Measurements from ENCODE around the gene B3GNT9. TPM values are rescaled to one million over a fixed set of nuclear protein-coding genes. Genes with fewer than 3 reads are reported as not detected.

B3GNT9 gene
- polyA plus RNA-seq, 2 of the 4 experiments (the other 2 are of a cell fraction): 6.8 to 9.3 TPM

GRCh38 chr16:67188323-67188722 is 37.5 kb upstream of the B3GNT9 start:
- CTCF ChIA-PET: interaction anchor here (1.2 to 10.7 kb wide), 9 partner anchors 10 to 234 kb away, joined by 3 to 162 read pairs (median 7); partner anchors contain the start of genes ELMO3, FBXL8, KCTD19 and LRRC36
- FAIRE-seq: no peak
- TF ChIP-seq TFCP2L1 (CRISPR knock-in tag; IDR thresholded peaks at IDR 0.05) (no peak), USF2 (IDR thresholded peaks at IDR 0.05) (peak; percentile 8; the same call in 1 of the 2 replicates)
- no peak overlapping the region for H3K4me3 ChIP-seq
- no peaks in the 10 kb centered on the region for H3K9me3 ChIP-seq
- WGBS (ENCODE audit: missing lambda C conversion rate): 56% methylated on average over 4 of the region's 4 CpGs
- H3K4me2 ChIP-seq: no peak overlapping the region
- DNase-seq (ENCODE audit: low read depth in 1 of 2, low spot score in 1 of 2): no peak
- no peak for ATAC-seq
- no peak overlapping the region for H3K27ac ChIP-seq
- POLR2A ChIA-PET: no interaction called here
- H3K4me1 ChIP-seq: peaks cover 25% of the 10 kb centered on the region

GRCh38 chr16:67187175-67187890 is 36.5 kb upstream of the B3GNT9 start:
- CTCF ChIA-PET: interaction anchor here (0.6 to 10.7 kb wide), 17 partner anchors 11 to 292 kb away, joined by 3 to 162 read pairs (median 5); partner anchors contain the start of genes ELMO3, FBXL8, NOL3 and TRADD
- H3K4me3 ChIP-seq: no peak overlapping the region
- ATAC-seq: no peak
- no peak overlapping the region for H3K27ac ChIP-seq
- TF ChIP-seq RCOR1 (IDR thresholded peaks at IDR 0.05; ENCODE audit: low read depth, low read length): no peak
- TF ChIP-seq HDAC2 (IDR thresholded peaks at IDR 0.05): no peak
- no peak for TF ChIP-seq RARB (CRISPR knock-in tag; IDR thresholded peaks at IDR 0.05)
- no peak for TF ChIP-seq RAD21 (conservative IDR thresholded peaks at IDR 0.05 in 1 of 2, IDR thresholded peaks at IDR 0.05 in 1 of 2)
- TF ChIP-seq MAFK (IDR thresholded peaks at IDR 0.05; ENCODE audit: partially characterized antibody): no peak
- no peak for TF ChIP-seq EHF (CRISPR knock-in tag; IDR thresholded peaks at IDR 0.05)
- no peak for TF ChIP-seq POLR2AphosphoS2 (conservative IDR thresholded peaks at IDR 0.05; ENCODE audit: low read length)
- TF ChIP-seq EHMT2 (IDR thresholded peaks at IDR 0.05; ENCODE audit: low read depth): no peak
- no peak for TF ChIP-seq RNF2 (IDR thresholded peaks at IDR 0.05; ENCODE audit: borderline replicate concordance, low read depth)
- no peak for TF ChIP-seq TFCP2L1 (CRISPR knock-in tag; IDR thresholded peaks at IDR 0.05)
- no peak for TF ChIP-seq NR3C1 (IDR thresholded peaks at IDR 0.05)
- no peak for TF ChIP-seq MAX (IDR thresholded peaks at IDR 0.05)
- no peak for TF ChIP-seq USF2 (IDR thresholded peaks at IDR 0.05)
- no peak for TF ChIP-seq CHD2 (IDR thresholded peaks at IDR 0.05; ENCODE audit: low read length, partially characterized antibody)
- no peak for TF ChIP-seq PHF8 (IDR thresholded peaks at IDR 0.05; ENCODE audit: borderline replicate concordance, low read depth)
- H3K4me1 ChIP-seq: peaks cover 29% of the 10 kb centered on the region
- POLR2A ChIA-PET: no interaction called here
- no peak for FAIRE-seq
- no peak for DNase-seq (ENCODE audit: low read depth in 1 of 2, low spot score in 1 of 2)
- no peaks in the 10 kb centered on the region for H3K9me3 ChIP-seq
- H3K4me2 ChIP-seq: no peak overlapping the region
- WGBS (ENCODE audit: missing lambda C conversion rate): 76% methylated on average over 22 of the region's 26 CpGs

GRCh38 chr16:67186550-67186950 is 35.8 kb upstream of the B3GNT9 start:
- DNase-seq (ENCODE audit: low read depth in 1 of 2, low spot score in 1 of 2): no peak
- H3K9me3 ChIP-seq: no peaks in the 10 kb centered on the region
- no peak for ATAC-seq
- H3K27ac ChIP-seq: no peak overlapping the region
- H3K4me3 ChIP-seq: no peak overlapping the region
- 17% methylated on average over 4 of the region's 5 CpGs for WGBS (ENCODE audit: missing lambda C conversion rate)
- no peak for TF ChIP-seq FOSB (CRISPR knock-in tag; IDR thresholded peaks at IDR 0.05)
- no peak for TF ChIP-seq HEYL (CRISPR knock-in tag; IDR thresholded peaks at IDR 0.05)
- TF ChIP-seq TFCP2L1 (CRISPR knock-in tag; IDR thresholded peaks at IDR 0.05): no peak
- TF ChIP-seq ZFP36 (IDR thresholded peaks at IDR 0.05; ENCODE audit: borderline replicate concordance, partially characterized antibody): no peak
- TF ChIP-seq FOSL2 (IDR thresholded peaks at IDR 0.05): no peak
- TF ChIP-seq FOSL2 (CRISPR knock-in tag; IDR thresholded peaks at IDR 0.05): no peak
- no peak for TF ChIP-seq TP53 (CRISPR knock-in tag; IDR thresholded peaks at IDR 0.05)
- TF ChIP-seq PHF8 (IDR thresholded peaks at IDR 0.05; ENCODE audit: borderline replicate concordance, low read depth): no peak
- no peak for TF ChIP-seq HDAC2 (IDR thresholded peaks at IDR 0.05)
- POLR2A ChIA-PET: no interaction called here
- FAIRE-seq: no peak
- no peak overlapping the region for H3K4me2 ChIP-seq
- CTCF ChIA-PET: interaction anchor here (0.6 to 10.7 kb wide), 16 partner anchors 8 to 291 kb away, joined by 3 to 162 read pairs (median 6); partner anchors contain the start of genes FBXL8, NOL3 and TRADD
- H3K4me1 ChIP-seq: peaks cover 31% of the 10 kb centered on the region
